HG02885 (cell line): ENCODE measurements around the gene ABHD8.
"Not testable (repeated sequence)": the region's sequence is repeated elsewhere in the genome, so short reads cannot be mapped to it uniquely, and the experiment has no call there.

Experiments used
- ATAC-seq: cut with Tn5 transposase; IDR thresholded peaks from one replicate; pipeline ENCODE4 v1.9.1; 2021; ENCODE audit warnings: mild to moderate bottlenecking; ENCODE audit not compliant: unreplicated experiment, poor library complexity

Gene ABHD8

GRCh38 chr19:17275441-17276175 is 27.6 kb downstream of the ABHD8 start:
- ATAC-seq = no peak

- ATAC-seq = not testable (repeated sequence)
Measured at GRCh38 chr19:17274892-17275291, 28.3 kb downstream of the ABHD8 start.

GRCh38 chr19:17268754-17269153 is 34.5 kb downstream of the ABHD8 start:
- ATAC-seq = no peak

- peak; percentile 93 for ATAC-seq
Measured at GRCh38 chr19:17266975-17267788, 36.0 kb downstream of the ABHD8 start, which contains the start of gene BABAM1. Gene BABAM1, plus strand, starts transcription at chr19:17267443. Its CDS starts 1,364 bp downstream, at chr19:17268807.

GRCh38 chr19:17266589-17266974 is 36.6 kb downstream of the ABHD8 start:
- ATAC-seq = no peak

GRCh38 chr19:17266026-17266425 is 37.2 kb downstream of the ABHD8 start:
- ATAC-seq = no peak

- no peak for ATAC-seq
Measured at GRCh38 chr19:17264641-17264979, 38.6 kb downstream of the ABHD8 start, which contains the start of gene USHBP1. Gene USHBP1, minus strand, starts transcription at chr19:17264745. Its CDS starts 446 bp downstream, at chr19:17264299.

- ATAC-seq = no peak
Measured at GRCh38 chr19:17263712-17264640, 39.2 kb downstream of the ABHD8 start.

- ATAC-seq = no peak
Measured at GRCh38 chr19:17262557-17262956, 40.7 kb downstream of the ABHD8 start.

- ATAC-seq = peak; percentile 75
Measured at GRCh38 chr19:17260842-17261325, 42.3 kb downstream of the ABHD8 start.

- ATAC-seq = no peak
Measured at GRCh38 chr19:17259934-17260333, 43.3 kb downstream of the ABHD8 start.

GRCh38 chr19:17259118-17259780 is 44.0 kb downstream of the ABHD8 start:
- no peak for ATAC-seq

- no peak for ATAC-seq
Measured at GRCh38 chr19:17256130-17256529, 47.1 kb downstream of the ABHD8 start.

- ATAC-seq = no peak
Measured at GRCh38 chr19:17255150-17255621, 48.0 kb downstream of the ABHD8 start.

GRCh38 chr19:17254636-17255035 is 48.6 kb downstream of the ABHD8 start:
- no peak for ATAC-seq

GRCh38 chr19:17249887-17250548 is 53.2 kb downstream of the ABHD8 start:
- no peak for ATAC-seq

GRCh38 chr19:17248011-17248776 is 55.0 kb downstream of the ABHD8 start:
- no peak for ATAC-seq

GRCh38 chr19:17246681-17247425 is 56.4 kb downstream of the ABHD8 start:
- no peak for ATAC-seq
